Measurements from ENCODE around the gene ALDH9A1. TPM values are rescaled to one million over a fixed set of nuclear protein-coding genes. Genes with fewer than 3 reads are reported as not detected.

The ALDH9A1 gene
- total RNA-seq, 1 donor from 2014 or later = 58.0 TPM

GRCh38 chr1:165629151-165629550 lies 69.2 kb downstream of the ALDH9A1 start:
- Histone ChIP-seq H3K4me1 (peaks cover 3 to 16% of the 10 kb centered on the region in 2 donors), H3K27ac (no peak overlapping the region), H3K36me3 (no peaks in the 10 kb centered on the region), H3K4me3 (no peak overlapping the region), H3K9me3 (no peaks in the 10 kb centered on the region), H3K27me3 (no peaks in the 10 kb centered on the region)
- DNase-seq (ENCODE audit: low spot score in 2 of 2) = no peak
- intact Hi-C loops (cut with DNase I) = no loop called here
- TF ChIP-seq CTCF (IDR thresholded peaks at IDR 0.05) = no peak

- no peak overlapping the region for H3K27ac ChIP-seq
- H3K4me1 ChIP-seq = peaks cover 0 to 8% of the 10 kb centered on the region in 2 donors
- DNase-seq (ENCODE audit: low spot score in 2 of 2) = no peak
- TF ChIP-seq CTCF (IDR thresholded peaks at IDR 0.05) = no peak
- no peaks in the 10 kb centered on the region for H3K9me3 ChIP-seq
- no peak overlapping the region for H3K4me3 ChIP-seq
- no peaks in the 10 kb centered on the region for H3K36me3 ChIP-seq
- intact Hi-C loops (cut with DNase I) = no loop called here
- no peaks in the 10 kb centered on the region for H3K27me3 ChIP-seq
Measured at GRCh38 chr1:165628147-165628822, 70.1 kb downstream of the ALDH9A1 start.

GRCh38 chr1:165624441-165624840 lies 73.9 kb downstream of the ALDH9A1 start:
- TF ChIP-seq CTCF (IDR thresholded peaks at IDR 0.05) = no peak
- intact Hi-C loops (cut with DNase I) = no loop called here
- no peak for DNase-seq (ENCODE audit: low spot score in 2 of 2)
- Histone ChIP-seq H3K36me3 (no peaks in the 10 kb centered on the region), H3K27ac (no peak overlapping the region), H3K9me3 (no peaks in the 10 kb centered on the region), H3K4me3 (no peak overlapping the region), H3K27me3 (no peaks in the 10 kb centered on the region), H3K4me1 (no peaks in the 10 kb centered on the region)

GRCh38 chr1:165623624-165624023 lies 74.7 kb downstream of the ALDH9A1 start:
- H3K27me3 ChIP-seq = no peaks in the 10 kb centered on the region
- intact Hi-C loops (cut with DNase I) = no loop called here
- no peak for DNase-seq (ENCODE audit: low spot score in 2 of 2)
- no peak overlapping the region for H3K27ac ChIP-seq
- H3K4me1 ChIP-seq = no peaks in the 10 kb centered on the region
- no peaks in the 10 kb centered on the region for H3K36me3 ChIP-seq
- no peak overlapping the region for H3K4me3 ChIP-seq
- H3K9me3 ChIP-seq = no peaks in the 10 kb centered on the region
- TF ChIP-seq CTCF (IDR thresholded peaks at IDR 0.05) = no peak

- no peaks in the 10 kb centered on the region for H3K9me3 ChIP-seq
- no peaks in the 10 kb centered on the region for H3K36me3 ChIP-seq
- no peaks in the 10 kb centered on the region for H3K27me3 ChIP-seq
- no peaks in the 10 kb centered on the region for H3K4me1 ChIP-seq
- no peak overlapping the region for H3K27ac ChIP-seq
- intact Hi-C loops (cut with DNase I) = no loop called here
- no peak for DNase-seq (ENCODE audit: low spot score in 2 of 2)
- H3K4me3 ChIP-seq = no peak overlapping the region
- TF ChIP-seq CTCF (IDR thresholded peaks at IDR 0.05) = no peak
Measured at GRCh38 chr1:165619647-165620151, 78.7 kb downstream of the ALDH9A1 start.

All from ascending aorta (tissue), 2 donors.